Sigmoid colon (tissue), 7 donors: Measurements from ENCODE around the gene SMYD4. TPM values are rescaled to one million over a fixed set of nuclear protein-coding genes. Genes with fewer than 3 reads are reported as not detected.
A peak's percentile ranks its signal among the peaks of the same experiment; 100 is the strongest.

Experiments used
- DNase-seq: peaks from one replicate; pipeline ENCODE4 v3.0.0-alpha.2; 2019
- H3K27ac ChIP-seq, 4 donors: fragments of 200-600 bp; sonication (generic); one replicate each; pipeline ENCODE4 v1.5.1; 2016 to 2019; ENCODE audit warnings: mild to moderate bottlenecking in 1 of 4
- H3K27me3 ChIP-seq, 3 donors: fragments of 200-600 bp; sonication (generic); one replicate each; pipeline ENCODE4 v1.5.1; 2019; ENCODE audit warnings: mild to moderate bottlenecking in 1 of 3
- H3K36me3 ChIP-seq, 4 donors: fragments of 200-600 bp; sonication (generic); one replicate each; pipeline ENCODE4 v1.5.1; 2016 to 2019
- H3K4me1 ChIP-seq, 4 donors: fragments of 200-600 bp; sonication (generic); one replicate each; pipeline ENCODE4 v1.5.1; 2017 to 2019
- H3K4me3 ChIP-seq, 4 donors: fragments of 200-600 bp; sonication (generic); one replicate each; pipeline ENCODE4 v1.5.1; 2017 to 2019; ENCODE audit warnings: mild to moderate bottlenecking in 2 of 4, moderate library complexity in 1 of 4
- H3K9me3 ChIP-seq, 4 donors: fragments of 200-600 bp in 3 of 4; sonication (generic) in 3 of 4; one replicate each; pipeline versions ENCODE4 v1.5.1 to v1.6.1; 2013 to 2019
- EP300 ChIP-seq, 4 donors: sonication (generic); formaldehyde crosslinking; IDR thresholded peaks; one replicate each; pipeline ENCODE4 v1.6.1; 2017; ENCODE audit warnings: antibody characterized with exemption in 4 of 4
- POLR2A ChIP-seq, 2 donors: fragments of 450-650 bp; IDR thresholded peaks; one replicate each; pipeline ENCODE4 v1.6.1; 2016; ENCODE audit warnings: antibody characterized with exemption in 2 of 2, mild to moderate bottlenecking in 2 of 2, moderate library complexity in 2 of 2
- POLR2AphosphoS5 ChIP-seq, 4 donors: sonication (generic); formaldehyde crosslinking; IDR thresholded peaks; one replicate each; pipeline ENCODE4 v1.6.1; 2017; ENCODE audit warnings: antibody characterized with exemption in 4 of 4
- WGBS, 2 donors: extraction: QIAGEN DNeasy Blood & Tissue Kit; methylation state at CpG; one replicate each; pipeline ENCODE4 v1.1.7; 2013; 5-methylcytosine and 5-hydroxymethylcytosine counted together
- intact Hi-C: fragments of 100-400 bp; cut with DNase I; formaldehyde crosslinking; loops from one replicate; pipeline ENCODE4 v1.15.1; 2023
- polyA plus RNA-seq, 3 donors: library from polyadenylated mRNA; stranded (reverse); fragments of 200-250 nt; gene quantifications; one replicate each; pipeline ENCODE4 v1.2.3, GENCODE V29; 2013
- total RNA-seq, 4 donors: library from RNA; depleted of rRNA; stranded (reverse); fragments of >200 nt; gene quantifications; one replicate each; pipeline ENCODE4 v1.1.0, GENCODE V29; 2016
- TF ChIP-seq, protein P1 (sequence below), 4 experiments: fragments of 450-650 bp in 3 of 4; fragments of 200-600 bp in 1 of 4; IDR thresholded peaks; one replicate each; pipeline ENCODE4 v1.5.1; 2016 to 2019; ENCODE audit warnings: antibody characterized with exemption in 4 of 4, mild to moderate bottlenecking in 3 of 4, moderate library complexity in 2 of 4
- donor health status: healthy with polysubstance abuse.
- donor health status: Bipolar disorder and iron deficiency.
- donor health status: healthy.

The SMYD4 gene
- total and polyA plus RNA-seq, 7 donors: 2.4 to 19.1 (median 14.3) TPM

- Histone ChIP-seq H3K36me3 (peaks cover 0 to 6% (median 2%) of the 10 kb centered on the region in 4 donors), H3K9me3 (no peaks in the 10 kb centered on the region), H3K27me3 (no peaks in the 10 kb centered on the region), H3K27ac (peak overlapping the region; percentile 87 to 94 (median 91)), H3K4me3 (peak overlapping the region in 2 of 4 donors; percentile 3 to 19), H3K4me1 (peaks cover 0 to 88% (median 82%) of the 10 kb centered on the region in 4 donors)
- 82 to 86% methylated on average over 19 of the region's 19 CpGs for WGBS, 2 donors
- DNase-seq: no peak
- TF ChIP-seq POLR2A (IDR thresholded peaks at IDR 0.05) (no peak), POLR2AphosphoS5 (IDR thresholded peaks at IDR 0.05) (no peak), EP300 (IDR thresholded peaks at IDR 0.05) (no peak)
- TF ChIP-seq, protein P1, sequence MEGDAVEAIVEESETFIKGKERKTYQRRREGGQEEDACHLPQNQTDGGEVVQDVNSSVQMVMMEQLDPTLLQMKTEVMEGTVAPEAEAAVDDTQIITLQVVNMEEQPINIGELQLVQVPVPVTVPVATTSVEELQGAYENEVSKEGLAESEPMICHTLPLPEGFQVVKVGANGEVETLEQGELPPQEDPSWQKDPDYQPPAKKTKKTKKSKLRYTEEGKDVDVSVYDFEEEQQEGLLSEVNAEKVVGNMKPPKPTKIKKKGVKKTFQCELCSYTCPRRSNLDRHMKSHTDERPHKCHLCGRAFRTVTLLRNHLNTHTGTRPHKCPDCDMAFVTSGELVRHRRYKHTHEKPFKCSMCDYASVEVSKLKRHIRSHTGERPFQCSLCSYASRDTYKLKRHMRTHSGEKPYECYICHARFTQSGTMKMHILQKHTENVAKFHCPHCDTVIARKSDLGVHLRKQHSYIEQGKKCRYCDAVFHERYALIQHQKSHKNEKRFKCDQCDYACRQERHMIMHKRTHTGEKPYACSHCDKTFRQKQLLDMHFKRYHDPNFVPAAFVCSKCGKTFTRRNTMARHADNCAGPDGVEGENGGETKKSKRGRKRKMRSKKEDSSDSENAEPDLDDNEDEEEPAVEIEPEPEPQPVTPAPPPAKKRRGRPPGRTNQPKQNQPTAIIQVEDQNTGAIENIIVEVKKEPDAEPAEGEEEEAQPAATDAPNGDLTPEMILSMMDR (IDR thresholded peaks at IDR 0.05): no peak
- intact Hi-C loops: loop anchor here (5.0 to 10.0 kb wide), 2 partner anchors 44 to 208 kb away; partner anchors contain the start of gene SMYD4
Measured at GRCh38 chr17:1783271-1783670, 46.4 kb downstream of the SMYD4 start.

GRCh38 chr17:1782171-1782567 is 47.5 kb downstream of the SMYD4 start:
- TF ChIP-seq POLR2AphosphoS5 (IDR thresholded peaks at IDR 0.05) (no peak), POLR2A (IDR thresholded peaks at IDR 0.05) (no peak), EP300 (IDR thresholded peaks at IDR 0.05) (no peak)
- TF ChIP-seq, protein P1 (IDR thresholded peaks at IDR 0.05): no peak
- Histone ChIP-seq H3K4me3 (no peak overlapping the region), H3K4me1 (peaks cover 0 to 79% (median 71%) of the 10 kb centered on the region in 4 donors), H3K27ac (peak overlapping the region; percentile 87 to 94 (median 91)), H3K36me3 (peaks cover 0 to 16% (median 2%) of the 10 kb centered on the region in 4 donors), H3K9me3 (no peaks in the 10 kb centered on the region), H3K27me3 (no peaks in the 10 kb centered on the region)
- no peak for DNase-seq
- intact Hi-C loops: loop anchor here (5.0 to 10.0 kb wide), 2 partner anchors 45 to 207 kb away; partner anchors contain the start of gene SMYD4
- 69 to 79% methylated on average over 6 of the region's 6 CpGs for WGBS, 2 donors

- no peaks in the 10 kb centered on the region for H3K9me3 ChIP-seq
- peak overlapping the region in 1 of 4 donors; percentile 13 for H3K4me3 ChIP-seq
- H3K27me3 ChIP-seq: no peaks in the 10 kb centered on the region
- intact Hi-C loops: loop anchor here (5.0 to 10.0 kb wide), 2 partner anchors 48 to 205 kb away; partner anchors contain the start of gene SMYD4
- peaks cover 0 to 63% (median 58%) of the 10 kb centered on the region in 4 donors for H3K4me1 ChIP-seq
- DNase-seq: peak; percentile 93
- TF ChIP-seq, protein P1 (IDR thresholded peaks at IDR 0.05): no peak
- peak in 2 of 4 donors; percentile 23 to 43 for TF ChIP-seq POLR2AphosphoS5 (IDR thresholded peaks at IDR 0.05)
- H3K36me3 ChIP-seq: peaks cover 0 to 34% (median 9%) of the 10 kb centered on the region in 4 donors
- H3K27ac ChIP-seq: peak overlapping the region; percentile 87 to 94 (median 91)
- WGBS, 2 donors: 21 to 41% methylated on average over 8 of the region's 8 CpGs
Measured at GRCh38 chr17:1779571-1780131, 50.1 kb downstream of the SMYD4 start.

DNA sequence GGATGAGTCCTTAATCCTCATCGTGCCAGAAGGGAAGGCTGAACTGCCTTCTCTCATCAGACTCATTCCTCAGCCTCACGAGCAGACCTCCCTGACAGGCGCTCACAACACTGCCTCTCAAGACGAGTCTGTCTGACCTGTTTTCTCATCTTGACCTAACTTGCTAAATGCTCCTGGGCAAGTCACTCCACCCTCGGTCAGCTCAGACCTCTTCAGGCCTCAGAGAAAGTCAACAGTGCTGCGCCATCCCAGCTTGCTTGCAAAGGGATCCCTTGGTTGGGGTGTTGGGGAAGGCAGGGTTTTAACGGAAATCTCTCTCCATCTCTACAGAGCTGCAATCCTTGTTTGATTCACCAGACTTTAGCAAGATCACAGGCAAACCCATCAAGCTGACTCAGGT is 52.8 kb downstream of the SMYD4 start:
- H3K9me3 ChIP-seq: no peaks in the 10 kb centered on the region
- DNase-seq: no peak
- WGBS, 2 donors: 95 to 96% methylated on average over 7 of the region's 7 CpGs
- peaks cover 0 to 51% (median 37%) of the 10 kb centered on the region in 4 donors for H3K4me1 ChIP-seq
- H3K36me3 ChIP-seq: peaks cover 0 to 34% (median 9%) of the 10 kb centered on the region in 4 donors
- TF ChIP-seq POLR2AphosphoS5 (IDR thresholded peaks at IDR 0.05) (no peak), POLR2A (IDR thresholded peaks at IDR 0.05) (no peak), EP300 (IDR thresholded peaks at IDR 0.05) (no peak)
- TF ChIP-seq, protein P1 (IDR thresholded peaks at IDR 0.05): no peak
- H3K27me3 ChIP-seq: no peaks in the 10 kb centered on the region
- no peak overlapping the region for H3K27ac ChIP-seq
- intact Hi-C loops: no loop called here
- H3K4me3 ChIP-seq: no peak overlapping the region
